ENCODE data around the gene TSPAN13. TPM values are rescaled to one million over a fixed set of nuclear protein-coding genes. Genes with fewer than 3 reads are reported as not detected.

The TSPAN13 gene
- total RNA-seq, 2 donors from 2014 or later = 21.8 to 43.7 TPM

DNA sequence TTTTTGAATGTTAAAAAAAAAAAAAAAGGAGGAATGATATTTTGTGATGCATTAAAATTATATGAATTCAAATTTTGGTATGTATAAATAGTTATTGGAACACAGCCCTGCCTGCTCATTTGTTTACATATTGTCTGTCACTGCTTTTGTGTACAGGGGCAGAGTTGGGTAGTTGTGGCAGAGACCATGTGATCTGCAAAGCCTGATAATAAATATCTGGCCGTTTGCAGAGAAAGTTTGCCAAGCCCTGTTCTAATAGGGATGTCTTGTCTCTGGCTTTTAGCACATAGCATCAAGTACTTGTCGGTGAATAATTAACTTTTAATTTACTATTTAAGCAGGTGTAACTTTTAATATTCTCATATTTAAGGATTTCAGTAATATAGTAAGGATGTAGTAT, 19.8 kb downstream of the TSPAN13 start:
- no peak for DNase-seq (ENCODE audit: low spot score)
- H3K27ac ChIP-seq = no peak overlapping the region
- WGBS = 21% methylated on average over 2 of the region's 2 CpGs
- no peak overlapping the region for H3K4me3 ChIP-seq
- intact Hi-C loops (cut with DNase I) = no loop called here
- no peaks in the 10 kb centered on the region for H3K27me3 ChIP-seq (replicated peaks; ENCODE audit: insufficient read depth)
- no peaks in the 10 kb centered on the region for H3K9me3 ChIP-seq
- no peaks in the 10 kb centered on the region for H3K36me3 ChIP-seq
- no peaks in the 10 kb centered on the region for H3K4me1 ChIP-seq (replicated peaks)
- TF ChIP-seq, protein P1, sequence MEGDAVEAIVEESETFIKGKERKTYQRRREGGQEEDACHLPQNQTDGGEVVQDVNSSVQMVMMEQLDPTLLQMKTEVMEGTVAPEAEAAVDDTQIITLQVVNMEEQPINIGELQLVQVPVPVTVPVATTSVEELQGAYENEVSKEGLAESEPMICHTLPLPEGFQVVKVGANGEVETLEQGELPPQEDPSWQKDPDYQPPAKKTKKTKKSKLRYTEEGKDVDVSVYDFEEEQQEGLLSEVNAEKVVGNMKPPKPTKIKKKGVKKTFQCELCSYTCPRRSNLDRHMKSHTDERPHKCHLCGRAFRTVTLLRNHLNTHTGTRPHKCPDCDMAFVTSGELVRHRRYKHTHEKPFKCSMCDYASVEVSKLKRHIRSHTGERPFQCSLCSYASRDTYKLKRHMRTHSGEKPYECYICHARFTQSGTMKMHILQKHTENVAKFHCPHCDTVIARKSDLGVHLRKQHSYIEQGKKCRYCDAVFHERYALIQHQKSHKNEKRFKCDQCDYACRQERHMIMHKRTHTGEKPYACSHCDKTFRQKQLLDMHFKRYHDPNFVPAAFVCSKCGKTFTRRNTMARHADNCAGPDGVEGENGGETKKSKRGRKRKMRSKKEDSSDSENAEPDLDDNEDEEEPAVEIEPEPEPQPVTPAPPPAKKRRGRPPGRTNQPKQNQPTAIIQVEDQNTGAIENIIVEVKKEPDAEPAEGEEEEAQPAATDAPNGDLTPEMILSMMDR (IDR thresholded peaks at IDR 0.05) = no peak
- TF ChIP-seq POLR2AphosphoS5 (IDR thresholded peaks at IDR 0.05) = no peak
- TF ChIP-seq POLR2A (IDR thresholded peaks at IDR 0.05) = no peak

DNA sequence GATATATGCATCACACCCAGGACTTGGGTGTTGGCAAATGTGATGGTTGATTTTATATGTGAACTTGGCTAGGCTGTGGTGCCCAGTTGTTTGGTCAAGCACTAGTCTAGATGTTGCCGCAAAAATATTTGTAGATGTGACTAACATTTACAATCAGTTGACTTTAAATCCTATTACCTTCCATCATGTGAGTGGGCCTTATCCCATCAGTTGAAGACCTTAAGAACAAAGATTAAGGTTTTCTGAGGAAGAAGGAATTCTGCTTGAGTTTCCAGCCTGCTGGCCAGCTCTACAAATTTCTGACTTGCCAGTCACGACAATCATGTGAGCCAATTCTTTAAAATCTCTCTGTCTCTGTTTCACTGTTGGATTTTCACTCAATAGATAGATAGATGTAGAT, 20.3 kb downstream of the TSPAN13 start:
- TF ChIP-seq POLR2A (IDR thresholded peaks at IDR 0.05) = no peak
- no peak for TF ChIP-seq POLR2AphosphoS5 (IDR thresholded peaks at IDR 0.05)
- TF ChIP-seq, protein P1 (IDR thresholded peaks at IDR 0.05) = no peak
- Histone ChIP-seq H3K4me1 (replicated peaks) (no peaks in the 10 kb centered on the region), H3K4me3 (no peak overlapping the region), H3K27me3 (replicated peaks; ENCODE audit: insufficient read depth) (no peaks in the 10 kb centered on the region), H3K9me3 (no peaks in the 10 kb centered on the region), H3K36me3 (no peaks in the 10 kb centered on the region), H3K27ac (no peak overlapping the region)
- WGBS = 88% methylated on average over 2 of the region's 2 CpGs
- intact Hi-C loops (cut with DNase I) = no loop called here
- no peak for DNase-seq (ENCODE audit: low spot score)

DNA sequence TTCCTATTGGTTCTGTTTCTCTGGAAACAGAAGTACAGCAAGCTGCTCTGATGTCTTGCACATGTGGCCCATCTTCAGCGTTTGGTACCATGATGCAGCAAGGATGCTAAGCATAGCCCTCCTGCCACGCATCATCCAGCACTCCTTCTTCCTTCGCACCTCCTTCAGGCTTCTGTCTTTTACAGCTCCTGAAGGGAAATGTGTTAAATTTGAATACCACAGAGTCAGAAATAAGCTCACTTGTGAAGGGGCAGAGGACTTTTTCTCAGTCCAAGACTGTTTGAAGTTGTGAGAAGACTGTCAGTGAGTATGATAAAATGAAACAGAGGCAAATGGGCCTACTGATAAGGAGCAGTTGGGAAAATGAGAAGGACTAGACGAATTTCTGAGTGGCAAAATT, 20.7 kb downstream of the TSPAN13 start:
- no peak overlapping the region for H3K4me3 ChIP-seq
- H3K4me1 ChIP-seq (replicated peaks) = no peaks in the 10 kb centered on the region
- intact Hi-C loops (cut with DNase I) = no loop called here
- TF ChIP-seq, protein P1 (IDR thresholded peaks at IDR 0.05) = no peak
- H3K36me3 ChIP-seq = no peaks in the 10 kb centered on the region
- no peaks in the 10 kb centered on the region for H3K27me3 ChIP-seq (replicated peaks; ENCODE audit: insufficient read depth)
- DNase-seq (ENCODE audit: low spot score) = no peak
- 82% methylated on average over 4 of the region's 4 CpGs for WGBS
- H3K9me3 ChIP-seq = no peaks in the 10 kb centered on the region
- no peak overlapping the region for H3K27ac ChIP-seq

DNA sequence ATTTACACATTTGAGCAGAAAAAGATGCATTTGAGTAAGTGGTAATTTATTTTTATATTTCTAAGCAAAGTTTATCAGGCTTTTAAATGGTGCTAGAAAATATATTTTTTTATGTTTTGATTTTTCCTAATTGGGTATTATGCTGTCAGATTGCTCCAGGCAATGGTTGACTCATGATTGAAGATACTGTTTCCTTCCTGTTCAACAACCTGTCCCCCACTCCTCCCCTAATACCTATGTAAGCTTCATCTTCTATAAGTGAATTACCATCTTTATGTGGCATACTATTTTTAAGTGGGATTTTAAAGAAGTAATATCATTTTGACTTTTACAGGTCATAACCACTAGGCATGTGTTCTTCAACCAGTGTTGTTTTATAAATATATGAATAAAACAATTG, 21.4 kb downstream of the TSPAN13 start:
- H3K36me3 ChIP-seq = no peaks in the 10 kb centered on the region
- H3K9me3 ChIP-seq = no peaks in the 10 kb centered on the region
- H3K4me1 ChIP-seq (replicated peaks) = no peaks in the 10 kb centered on the region
- no peak overlapping the region for H3K4me3 ChIP-seq
- no peak overlapping the region for H3K27ac ChIP-seq
- DNase-seq (ENCODE audit: low spot score) = no peak
- intact Hi-C loops (cut with DNase I) = no loop called here
- no peaks in the 10 kb centered on the region for H3K27me3 ChIP-seq (replicated peaks; ENCODE audit: insufficient read depth)
- TF ChIP-seq, protein P1 (IDR thresholded peaks at IDR 0.05) = no peak
- no peak for TF ChIP-seq POLR2A (IDR thresholded peaks at IDR 0.05)
- TF ChIP-seq POLR2AphosphoS5 (IDR thresholded peaks at IDR 0.05) = no peak

DNA sequence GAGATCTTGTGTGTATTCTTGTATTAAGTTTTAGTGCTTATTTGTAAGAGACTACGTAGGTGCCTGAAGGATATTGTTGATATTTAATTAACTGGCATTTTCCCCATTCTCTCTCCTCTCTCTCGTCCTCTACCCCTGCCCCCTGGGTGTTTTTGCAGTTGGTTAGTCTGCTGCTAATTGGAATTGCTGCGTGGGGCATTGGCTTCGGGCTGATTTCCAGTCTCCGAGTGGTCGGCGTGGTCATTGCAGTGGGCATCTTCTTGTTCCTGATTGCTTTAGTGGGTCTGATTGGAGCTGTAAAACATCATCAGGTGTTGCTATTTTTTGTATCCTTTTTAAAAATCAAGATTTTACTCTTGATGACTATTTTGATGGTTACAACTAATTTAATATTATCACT, 22.5 kb downstream of the TSPAN13 start:
- H3K9me3 ChIP-seq = no peaks in the 10 kb centered on the region
- H3K4me1 ChIP-seq (replicated peaks) = no peaks in the 10 kb centered on the region
- intact Hi-C loops (cut with DNase I) = no loop called here
- no peaks in the 10 kb centered on the region for H3K36me3 ChIP-seq
- TF ChIP-seq POLR2A (IDR thresholded peaks at IDR 0.05) (no peak), POLR2AphosphoS5 (IDR thresholded peaks at IDR 0.05) (no peak)
- TF ChIP-seq, protein P1 (IDR thresholded peaks at IDR 0.05) = no peak
- no peak for DNase-seq (ENCODE audit: low spot score)
- no peaks in the 10 kb centered on the region for H3K27me3 ChIP-seq (replicated peaks; ENCODE audit: insufficient read depth)
- H3K4me3 ChIP-seq = no peak overlapping the region
- WGBS = 93% methylated on average over 7 of the region's 7 CpGs
- no peak overlapping the region for H3K27ac ChIP-seq
